Measurements from ENCODE around the gene SERTM1.

SERTM1 gene

GRCh38 chr13:36710396-36710795 is 36.6 kb downstream of the SERTM1 start:
- DNase-seq (ENCODE audit: low read depth, low spot score) = no peak

- no peak for DNase-seq (ENCODE audit: low read depth, low spot score)
Observed at GRCh38 chr13:36712290-36712689, 38.5 kb downstream of the SERTM1 start.

GRCh38 chr13:36712770-36713169 is 39.0 kb downstream of the SERTM1 start:
- DNase-seq (ENCODE audit: low read depth, low spot score) = no peak

- DNase-seq (ENCODE audit: low read depth, low spot score) = no peak
Observed at GRCh38 chr13:36713887-36714286, 40.1 kb downstream of the SERTM1 start.

GRCh38 chr13:36715841-36716240 is 42.0 kb downstream of the SERTM1 start:
- DNase-seq (ENCODE audit: low read depth, low spot score) = no peak

GRCh38 chr13:36717017-36717416 is 43.2 kb downstream of the SERTM1 start:
- no peak for DNase-seq (ENCODE audit: low read depth, low spot score)

GRCh38 chr13:36717966-36718545 is 44.2 kb downstream of the SERTM1 start:
- DNase-seq (ENCODE audit: low read depth, low spot score) = no peak

GRCh38 chr13:36718686-36719085 is 44.9 kb downstream of the SERTM1 start:
- DNase-seq (ENCODE audit: low read depth, low spot score) = no peak

- DNase-seq (ENCODE audit: low read depth, low spot score) = no peak
Observed at GRCh38 chr13:36724141-36724540, 50.3 kb downstream of the SERTM1 start.

- no peak for DNase-seq (ENCODE audit: low read depth, low spot score)
Observed at GRCh38 chr13:36725936-36726335, 52.1 kb downstream of the SERTM1 start.

GRCh38 chr13:36728006-36728405 is 54.2 kb downstream of the SERTM1 start:
- no peak for DNase-seq (ENCODE audit: low read depth, low spot score)

GRCh38 chr13:36736119-36736726 is 62.4 kb downstream of the SERTM1 start:
- DNase-seq (ENCODE audit: low read depth, low spot score) = no peak

GRCh38 chr13:36737524-36738083 is 63.8 kb downstream of the SERTM1 start:
- DNase-seq (ENCODE audit: low read depth, low spot score) = no peak

- DNase-seq (ENCODE audit: low read depth, low spot score) = no peak
Observed at GRCh38 chr13:36745436-36745835, 71.6 kb downstream of the SERTM1 start.

- DNase-seq (ENCODE audit: low read depth, low spot score) = no peak
Observed at GRCh38 chr13:36746051-36746450, 72.2 kb downstream of the SERTM1 start.

Measured in iPS DF 19.7 (cell line).